ENCODE results near the gene MAGEB17.

Gene MAGEB17

DNA sequence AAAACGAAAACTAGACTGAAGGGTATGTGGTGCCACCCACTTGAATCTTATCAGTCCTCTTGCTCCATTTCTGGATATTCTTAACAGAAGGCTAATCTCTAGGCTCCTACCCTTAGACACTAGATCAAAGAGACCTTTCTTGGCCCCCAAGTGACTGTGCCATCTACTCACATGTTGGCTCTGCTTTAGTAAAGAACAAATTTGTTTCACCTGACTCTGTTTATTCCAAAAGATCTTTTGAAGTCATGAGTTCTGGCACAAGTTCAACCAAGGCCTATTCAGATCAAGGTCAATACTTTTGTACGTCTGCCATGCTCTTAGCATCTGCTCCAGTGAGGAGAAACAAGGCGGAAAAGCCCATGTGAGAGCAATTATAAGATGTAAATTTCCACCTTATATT is 37.3 kb downstream of the MAGEB17 start:
- Histone ChIP-seq H3K36me3 (no peaks in the 10 kb centered on the region), H3K4me1 (no peaks in the 10 kb centered on the region), H3K9me3 (no peaks in the 10 kb centered on the region), H3K27ac (no peak overlapping the region), H3K27me3 (no peaks in the 10 kb centered on the region), H3K4me3 (no peak overlapping the region)
- intact Hi-C loops (cut with DNase I; ENCODE audit: low total_unique reads): no loop called here
- no peak for DNase-seq
- TF ChIP-seq CTCF (IDR thresholded peaks at IDR 0.05): no peak

DNA sequence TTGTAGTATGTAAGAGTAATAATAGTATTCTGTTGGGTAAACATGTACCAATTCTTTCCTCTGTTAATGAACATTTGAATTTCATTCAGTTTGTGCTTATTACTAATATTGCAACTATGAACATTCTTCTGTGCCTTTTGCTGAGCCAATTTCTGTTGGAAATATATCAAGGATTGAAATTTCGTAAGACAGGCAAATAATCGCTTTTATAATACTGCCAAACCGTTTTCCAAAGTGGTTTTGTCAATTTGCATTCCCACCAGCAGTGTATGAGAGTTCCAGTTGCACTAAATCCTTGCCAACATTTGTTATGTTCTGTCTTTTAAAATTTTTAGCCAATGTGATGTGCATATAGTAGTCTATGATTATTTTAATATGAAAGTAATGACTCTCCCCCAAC is 38.6 kb downstream of the MAGEB17 start:
- Histone ChIP-seq H3K4me3 (no peak overlapping the region), H3K4me1 (no peaks in the 10 kb centered on the region), H3K9me3 (no peaks in the 10 kb centered on the region), H3K27ac (no peak overlapping the region), H3K27me3 (no peaks in the 10 kb centered on the region), H3K36me3 (no peaks in the 10 kb centered on the region)
- intact Hi-C loops (cut with DNase I; ENCODE audit: low total_unique reads): no loop called here
- no peak for TF ChIP-seq CTCF (IDR thresholded peaks at IDR 0.05)
- DNase-seq: no peak

GRCh38 chrX:16207634-16208033 is 40.4 kb downstream of the MAGEB17 start:
- no peak for TF ChIP-seq CTCF (IDR thresholded peaks at IDR 0.05)
- intact Hi-C loops (cut with DNase I; ENCODE audit: low total_unique reads): no loop called here
- Histone ChIP-seq H3K27ac (no peak overlapping the region), H3K36me3 (no peaks in the 10 kb centered on the region), H3K27me3 (no peaks in the 10 kb centered on the region), H3K4me1 (no peaks in the 10 kb centered on the region), H3K9me3 (no peaks in the 10 kb centered on the region), H3K4me3 (no peak overlapping the region)
- DNase-seq: no peak

DNA sequence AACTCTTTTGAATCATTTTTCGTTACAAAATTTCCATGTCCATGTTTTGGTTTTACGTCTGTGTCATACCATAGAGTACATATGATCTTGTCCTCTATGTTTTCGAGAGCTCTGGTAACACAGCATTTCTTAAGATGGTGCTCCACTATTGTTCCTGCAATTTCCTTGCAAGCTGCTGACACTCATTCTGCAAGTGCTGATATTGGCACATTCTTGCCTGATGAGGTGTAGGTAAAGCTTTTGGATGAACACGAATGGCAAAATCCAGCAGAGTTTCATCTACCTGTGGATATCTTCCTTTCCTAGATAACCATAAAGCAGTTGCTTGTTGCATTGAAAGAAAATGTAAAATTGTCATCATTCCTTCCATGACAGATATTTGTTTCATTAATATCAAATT is 41.3 kb downstream of the MAGEB17 start:
- no peak for DNase-seq
- intact Hi-C loops (cut with DNase I; ENCODE audit: low total_unique reads): no loop called here
- no peaks in the 10 kb centered on the region for H3K36me3 ChIP-seq
- no peak for TF ChIP-seq CTCF (IDR thresholded peaks at IDR 0.05)
- no peaks in the 10 kb centered on the region for H3K4me1 ChIP-seq
- H3K9me3 ChIP-seq: no peaks in the 10 kb centered on the region
- H3K27ac ChIP-seq: no peak overlapping the region
- H3K4me3 ChIP-seq: no peak overlapping the region
- no peaks in the 10 kb centered on the region for H3K27me3 ChIP-seq

DNA sequence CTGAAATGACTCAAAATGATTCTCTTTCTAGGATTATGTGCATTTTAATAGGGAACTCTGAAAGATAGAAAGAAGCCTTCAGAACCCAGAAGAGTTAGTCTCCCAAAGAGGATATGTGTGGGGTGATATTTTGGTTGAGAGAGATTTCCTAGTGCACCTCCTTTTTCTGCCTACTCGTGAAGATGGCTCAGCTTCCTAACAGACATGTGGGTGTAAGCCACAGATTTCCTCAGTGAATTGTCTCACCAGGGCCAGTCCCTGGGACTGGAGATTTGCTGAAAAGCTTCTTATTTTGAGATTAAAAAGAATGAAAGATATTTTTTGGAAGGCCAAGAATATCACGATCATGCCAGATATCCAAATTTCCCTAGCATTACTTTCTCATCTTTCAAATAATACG is 42.8 kb downstream of the MAGEB17 start:
- no peak overlapping the region for H3K27ac ChIP-seq
- no peak overlapping the region for H3K4me3 ChIP-seq
- no peaks in the 10 kb centered on the region for H3K36me3 ChIP-seq
- H3K4me1 ChIP-seq: no peaks in the 10 kb centered on the region
- no peaks in the 10 kb centered on the region for H3K27me3 ChIP-seq
- no peaks in the 10 kb centered on the region for H3K9me3 ChIP-seq
- intact Hi-C loops (cut with DNase I; ENCODE audit: low total_unique reads): no loop called here
- no peak for TF ChIP-seq CTCF (IDR thresholded peaks at IDR 0.05)
- DNase-seq: no peak

GRCh38 chrX:16212024-16212423 is 44.7 kb downstream of the MAGEB17 start:
- H3K9me3 ChIP-seq: no peaks in the 10 kb centered on the region
- H3K4me3 ChIP-seq: no peak overlapping the region
- no peaks in the 10 kb centered on the region for H3K27me3 ChIP-seq
- intact Hi-C loops (cut with DNase I; ENCODE audit: low total_unique reads): no loop called here
- no peak overlapping the region for H3K27ac ChIP-seq
- TF ChIP-seq CTCF (IDR thresholded peaks at IDR 0.05): no peak
- no peak for DNase-seq
- H3K36me3 ChIP-seq: no peaks in the 10 kb centered on the region
- H3K4me1 ChIP-seq: no peaks in the 10 kb centered on the region
